ENCODE data around the gene TCF7L1.

Gene TCF7L1

GRCh38 chr2:85164145-85164569 lies 31.0 kb downstream of the TCF7L1 start:
- no peak for DNase-seq

- DNase-seq, result no peak
Measured at GRCh38 chr2:85165088-85165690, 32.0 kb downstream of the TCF7L1 start.

- DNase-seq, result no peak
Measured at GRCh38 chr2:85166021-85166420, 32.8 kb downstream of the TCF7L1 start.

- DNase-seq, result no peak
Measured at GRCh38 chr2:85167479-85167878, 34.3 kb downstream of the TCF7L1 start.

GRCh38 chr2:85168942-85169341 lies 35.8 kb downstream of the TCF7L1 start:
- DNase-seq, result no peak

- DNase-seq, result no peak
Measured at GRCh38 chr2:85169581-85169980, 36.4 kb downstream of the TCF7L1 start.

GRCh38 chr2:85170938-85171475 lies 37.8 kb downstream of the TCF7L1 start:
- DNase-seq, result no peak

GRCh38 chr2:85171916-85172315 lies 38.7 kb downstream of the TCF7L1 start:
- no peak for DNase-seq

- no peak for DNase-seq
Measured at GRCh38 chr2:85173909-85174308, 40.7 kb downstream of the TCF7L1 start.

- DNase-seq, result no peak
Measured at GRCh38 chr2:85174943-85175342, 41.8 kb downstream of the TCF7L1 start.

- DNase-seq, result no peak
Measured at GRCh38 chr2:85175369-85176299, 42.4 kb downstream of the TCF7L1 start.

- DNase-seq, result no peak
Measured at GRCh38 chr2:85177031-85177824, 44.0 kb downstream of the TCF7L1 start.

- no peak for DNase-seq
Measured at GRCh38 chr2:85178154-85178553, 45.0 kb downstream of the TCF7L1 start.

- DNase-seq, result no peak
Measured at GRCh38 chr2:85178980-85179411, 45.8 kb downstream of the TCF7L1 start.

GRCh38 chr2:85179541-85179940 lies 46.3 kb downstream of the TCF7L1 start:
- DNase-seq, result no peak

- DNase-seq, result no peak
Measured at GRCh38 chr2:85180322-85181133, 47.3 kb downstream of the TCF7L1 start.

- DNase-seq, result no peak
Measured at GRCh38 chr2:85181134-85181631, 48.0 kb downstream of the TCF7L1 start.

GRCh38 chr2:85181844-85182456 lies 48.8 kb downstream of the TCF7L1 start:
- DNase-seq, result no peak

- DNase-seq, result no peak
Measured at GRCh38 chr2:85183076-85183475, 49.9 kb downstream of the TCF7L1 start.

GRCh38 chr2:85183479-85183878 lies 50.3 kb downstream of the TCF7L1 start:
- no peak for DNase-seq

- no peak for DNase-seq
Measured at GRCh38 chr2:85184231-85184630, 51.0 kb downstream of the TCF7L1 start.

- no peak for DNase-seq
Measured at GRCh38 chr2:85184990-85185389, 51.8 kb downstream of the TCF7L1 start.
